Liver (tissue), 9 donors: ENCODE data around the gene LRRFIP1. TPM values are rescaled to one million over a fixed set of nuclear protein-coding genes. Genes with fewer than 3 reads are reported as not detected.

Experiments used
- DNase-seq: peaks from one replicate; pipeline ENCODE4 v3.0.0-alpha.2; 2017; ENCODE audit warnings: low spot score
- H3K27ac ChIP-seq, 2 donors: one replicate each; pipeline ENCODE4 v1.7.0; 2013; ENCODE audit warnings: inconsistent platforms in 2 of 2, low read length in 2 of 2, control low read depth in 1 of 2, low read depth in 1 of 2, mild to moderate bottlenecking in 1 of 2
- H3K27me3 ChIP-seq, 4 donors: one replicate each; pipeline versions ENCODE4 v1.6.1 to v1.7.0; 2013; ENCODE audit warnings: low read length in 3 of 4, inconsistent platforms in 1 of 4, mild to moderate bottlenecking in 1 of 4, moderate library complexity in 1 of 4; ENCODE audit not compliant: control insufficient read depth in 4 of 4, insufficient read depth in 4 of 4
- H3K36me3 ChIP-seq, 4 donors: one replicate each; pipeline versions ENCODE4 v1.6.1 to v1.7.0; 2013; ENCODE audit warnings: low read length in 3 of 4, mild to moderate bottlenecking in 3 of 4, low read depth in 1 of 4, moderate library complexity in 1 of 4; ENCODE audit not compliant: control insufficient read depth in 4 of 4, insufficient read depth in 3 of 4
- H3K4me1 ChIP-seq, 4 donors: one replicate each; pipeline versions ENCODE4 v1.6.1 to v1.7.0; 2013; ENCODE audit warnings: low read length in 3 of 4, mild to moderate bottlenecking in 3 of 4, moderate library complexity in 1 of 4; ENCODE audit not compliant: control insufficient read depth in 4 of 4, insufficient read depth in 4 of 4
- H3K4me3 ChIP-seq, 3 donors: one replicate each; pipeline versions ENCODE4 v1.6.1 to v1.7.0; 2013; ENCODE audit warnings: low read length in 3 of 3, control low read depth in 1 of 3, low read depth in 1 of 3, mild to moderate bottlenecking in 1 of 3
- H3K9ac ChIP-seq, 2 donors: one replicate each; pipeline ENCODE4 v1.7.0; 2013; ENCODE audit warnings: low read length in 2 of 2, mild to moderate bottlenecking in 2 of 2, moderate library complexity in 2 of 2, control low read depth in 1 of 2, low read depth in 1 of 2
- H3K9me3 ChIP-seq, 4 donors: one replicate each; pipeline versions ENCODE4 v1.6.1 to v1.7.0; 2013; ENCODE audit warnings: low read length in 3 of 4; ENCODE audit not compliant: control insufficient read depth in 4 of 4
- ATF3 ChIP-seq: IDR thresholded peaks from 2 replicates; pipeline ENCODE4 v1.6.1; 2016; ENCODE audit warnings: antibody characterized with exemption
- CTCF ChIP-seq: fragments of 150-350 bp; IDR thresholded peaks from 2 replicates; pipeline ENCODE4 v1.5.1; 2017; ENCODE audit warnings: improper control_type of control experiment, low read depth, low read length; ENCODE audit not compliant: missing input control
- EGR1 ChIP-seq, 2 donors: IDR thresholded peaks; 2 replicates each; pipeline ENCODE4 v1.6.1; 2016 to 2018; ENCODE audit warnings: antibody characterized with exemption in 2 of 2, low read depth in 2 of 2
- FOXA1 ChIP-seq: IDR thresholded peaks from 2 replicates; pipeline ENCODE4 v1.6.1; 2016; ENCODE audit warnings: antibody characterized with exemption
- FOXA2 ChIP-seq: IDR thresholded peaks from 2 replicates; pipeline ENCODE4 v1.6.1; 2016; ENCODE audit warnings: antibody characterized with exemption
- GABPA ChIP-seq, 2 donors: IDR thresholded peaks in 1 of 2; conservative IDR thresholded peaks in 1 of 2; 2 replicates each; pipeline ENCODE4 v1.6.1; 2016; ENCODE audit warnings: antibody characterized with exemption in 2 of 2, mild to moderate bottlenecking in 1 of 2, moderate library complexity in 1 of 2
- HNF4A ChIP-seq, 2 donors: conservative IDR thresholded peaks; 2 replicates each; pipeline ENCODE4 v1.6.1; 2016; ENCODE audit warnings: antibody characterized with exemption in 2 of 2, mild to moderate bottlenecking in 2 of 2
- HNF4G ChIP-seq: IDR thresholded peaks from 2 replicates; pipeline ENCODE4 v1.6.1; 2016; ENCODE audit warnings: antibody characterized with exemption
- JUND ChIP-seq, 2 donors: IDR thresholded peaks; 2 replicates each; pipeline ENCODE4 v1.6.1; 2016; ENCODE audit warnings: antibody characterized with exemption in 2 of 2
- MAX ChIP-seq: IDR thresholded peaks from 2 replicates; pipeline ENCODE4 v1.6.1; 2016; ENCODE audit warnings: antibody characterized with exemption
- NR2F2 ChIP-seq: IDR thresholded peaks from 2 replicates; pipeline ENCODE4 v1.6.1; 2016; ENCODE audit warnings: antibody characterized with exemption
- RAD21 ChIP-seq, 2 donors: IDR thresholded peaks; 2 replicates each; pipeline ENCODE4 v1.6.1; 2016; ENCODE audit warnings: antibody characterized with exemption in 2 of 2, mild to moderate bottlenecking in 2 of 2
- REST ChIP-seq: IDR thresholded peaks from 2 replicates; pipeline ENCODE4 v1.6.1; 2016; ENCODE audit warnings: antibody characterized with exemption, mild to moderate bottlenecking
- RXRA ChIP-seq, 2 donors: IDR thresholded peaks; 2 replicates each; pipeline ENCODE4 v1.6.1; 2017 to 2018; ENCODE audit warnings: antibody characterized with exemption in 2 of 2, mild to moderate bottlenecking in 1 of 2
- SP1 ChIP-seq: IDR thresholded peaks from 2 replicates; pipeline ENCODE4 v1.6.1; 2018; ENCODE audit warnings: antibody characterized with exemption, mild to moderate bottlenecking
- TAF1 ChIP-seq: conservative IDR thresholded peaks from 2 replicates; pipeline ENCODE4 v1.6.1; 2016; ENCODE audit warnings: antibody characterized with exemption, mild to moderate bottlenecking
- YY1 ChIP-seq: IDR thresholded peaks from 2 replicates; pipeline ENCODE4 v1.6.1; 2016; ENCODE audit warnings: antibody characterized with exemption, mild to moderate bottlenecking
- ZBTB33 ChIP-seq: IDR thresholded peaks from 2 replicates; pipeline ENCODE4 v1.6.1; 2016; ENCODE audit warnings: antibody characterized with exemption
- WGBS: extraction: QIAGEN DNeasy Blood & Tissue Kit; methylation state at CpG from one replicate; pipeline ENCODE4 v1.1.7; 2013; 5-methylcytosine and 5-hydroxymethylcytosine counted together
- polyA plus RNA-seq, 2 donors: library from polyadenylated mRNA; stranded (reverse) in 1 of 2; unstranded in 1 of 2; fragments of 200-250 nt in 1 of 2; fragments of >200 nt in 1 of 2; fragmentation: Nextera tagmentation in 1 of 2; extraction: Ambion mirVana in 1 of 2; gene quantifications; one replicate each; pipeline versions ENCODE4 v1.2.1 to v1.2.3, GENCODE V29; 2013 to 2015
- total RNA-seq, 2 donors: library from RNA; depleted of rRNA; stranded (reverse); fragments of >200 nt; gene quantifications; one replicate each; pipeline ENCODE4 v1.2.3, GENCODE V29; 2014
- donor health status: healthy.
- donor health status: healthy.
- donor health status: healthy.
- donor health status: healthy.
- donor health status: healthy.

The LRRFIP1 gene
- total and polyA plus RNA-seq, 4 donors = 13.3 to 56.1 (median 39.1) TPM

GRCh38 chr2:237669283-237669627 is 41.9 kb downstream of the LRRFIP1 start:
- Histone ChIP-seq H3K4me1 (peaks cover 8 to 25% (median 16%) of the 10 kb centered on the region in 4 donors), H3K27me3 (no peaks in the 10 kb centered on the region), H3K36me3 (no peaks in the 10 kb centered on the region), H3K9me3 (no peaks in the 10 kb centered on the region), H3K27ac (peak overlapping the region; percentile 70 to 77), H3K4me3 (no peak overlapping the region), H3K9ac (peak overlapping the region; percentile 39 to 81)
- TF ChIP-seq FOXA2 = no peak
- no peak for TF ChIP-seq REST
- no peak for TF ChIP-seq CTCF
- TF ChIP-seq TAF1 = no peak
- DNase-seq = no peak
- 16% methylated on average over 3 of the region's 3 CpGs for WGBS

- Histone ChIP-seq H3K27ac (peak overlapping the region; percentile 70 to 77), H3K9ac (peak overlapping the region; percentile 39 to 81), H3K4me1 (peaks cover 8 to 30% (median 21%) of the 10 kb centered on the region in 4 donors), H3K27me3 (no peaks in the 10 kb centered on the region), H3K4me3 (no peak overlapping the region), H3K9me3 (no peaks in the 10 kb centered on the region), H3K36me3 (no peaks in the 10 kb centered on the region)
- peak; percentile 58 for DNase-seq
- WGBS = 37% methylated on average over 21 of the region's 21 CpGs
- TF ChIP-seq MAX = peak; percentile 94
- TF ChIP-seq ATF3 = peak; percentile 30
- TF ChIP-seq TAF1 = no peak
- peak; percentile 94 for TF ChIP-seq YY1
- TF ChIP-seq HNF4G = no peak
- TF ChIP-seq FOXA1 = no peak
- TF ChIP-seq RXRA (IDR thresholded peaks at IDR 0.05) = peak; percentile 57 to 60
- TF ChIP-seq RAD21 (IDR thresholded peaks at IDR 0.05) = peak; percentile 41 to 62
- TF ChIP-seq SP1 = peak; percentile 85
- TF ChIP-seq ZBTB33 = peak; percentile 55
- TF ChIP-seq FOXA2 = no peak
- no peak for TF ChIP-seq CTCF
- peak; percentile 68 to 82 for TF ChIP-seq GABPA (IDR thresholded peaks at IDR 0.05 in 1 of 2, conservative IDR thresholded peaks at IDR 0.05 in 1 of 2)
- peak; percentile 87 to 96 for TF ChIP-seq EGR1 (IDR thresholded peaks at IDR 0.05; ENCODE audit: low read depth in 2 of 2)
- peak; percentile 53 to 64 for TF ChIP-seq HNF4A (conservative IDR thresholded peaks at IDR 0.05)
- TF ChIP-seq JUND (IDR thresholded peaks at IDR 0.05) = peak; percentile 82 to 83
- peak; percentile 60 for TF ChIP-seq NR2F2
Observed at GRCh38 chr2:237669628-237670392, 42.4 kb downstream of the LRRFIP1 start.
